Activated naive CD4-positive, alpha-beta T cell treated with anti-CD3 and anti-CD28 coated beads, Interleukin-2, amount 50 U/mL, for 24 hours (primary cell): Measurements from ENCODE around the gene TSHZ1.
"Not testable (repeated sequence)": the region's sequence is repeated elsewhere in the genome, so short reads cannot be mapped to it uniquely, and the experiment has no call there.

Experiments used
- H3K27ac Mint-ChIP-seq: one replicate; pipeline ENCODE4 v1.8.0; 2021; ENCODE audit warnings: mild to moderate bottlenecking, mixed read lengths
- H3K27me3 Mint-ChIP-seq: one replicate; pipeline ENCODE4 v1.8.0; 2021; ENCODE audit warnings: mixed read lengths
- H3K36me3 Mint-ChIP-seq: one replicate; pipeline ENCODE4 v1.8.0; 2021; ENCODE audit warnings: mixed read lengths
- H3K4me1 Mint-ChIP-seq: one replicate; pipeline ENCODE4 v1.8.0; 2021; ENCODE audit warnings: mixed read lengths
- H3K4me3 Mint-ChIP-seq: one replicate; pipeline ENCODE4 v1.8.0; 2021; ENCODE audit warnings: mild to moderate bottlenecking, mixed read lengths
- H3K9me3 Mint-ChIP-seq: one replicate; pipeline ENCODE4 v1.8.0; 2021; ENCODE audit warnings: mixed read lengths

TSHZ1 gene

DNA sequence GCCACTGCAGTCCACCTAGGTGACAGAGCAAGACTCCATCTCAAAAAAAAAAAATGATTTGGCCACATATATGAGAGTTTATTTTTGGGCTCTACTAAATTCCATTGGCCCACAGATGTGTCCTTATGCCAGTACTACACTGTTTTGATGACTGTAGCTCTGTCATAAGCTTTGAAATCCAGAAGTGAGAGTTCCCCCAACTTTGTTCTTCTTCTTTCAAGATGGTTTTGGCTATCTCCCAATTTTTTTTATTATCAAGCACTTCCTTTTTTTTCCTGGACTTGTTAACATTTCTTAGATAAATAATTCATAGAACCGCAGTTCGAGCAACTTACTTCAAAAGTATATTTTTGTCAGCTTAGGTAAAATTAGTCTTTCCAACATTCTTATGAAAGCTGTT is 96.9 kb downstream of the TSHZ1 start:
- Mint-ChIP-seq H3K4me3 (no peak overlapping the region), H3K36me3 (peaks cover 1% of the 10 kb centered on the region), H3K27me3 (peaks cover 1% of the 10 kb centered on the region), H3K4me1 (no peaks in the 10 kb centered on the region), H3K9me3 (peaks cover 28% of the 10 kb centered on the region), H3K27ac (no peak overlapping the region)

DNA sequence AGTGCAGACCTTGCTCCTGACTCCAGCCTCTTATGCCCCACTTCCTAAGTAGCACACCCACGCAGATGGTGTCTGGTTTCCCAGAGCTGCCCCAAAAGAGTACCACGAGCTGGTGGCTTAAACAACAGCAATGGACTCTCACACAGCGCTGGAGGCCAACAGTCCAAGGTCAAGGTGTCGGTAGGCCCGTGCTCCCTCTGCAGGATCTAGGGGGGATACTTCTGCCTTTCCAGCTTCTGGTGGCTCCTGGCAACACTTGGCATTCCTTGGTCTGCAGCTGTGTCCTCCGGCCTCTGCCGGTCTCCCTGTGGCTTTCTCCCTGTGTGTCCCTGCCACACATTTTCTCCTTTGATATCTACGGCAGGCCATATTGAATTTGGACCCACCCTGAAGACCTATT is 99.0 kb downstream of the TSHZ1 start:
- peaks cover 1% of the 10 kb centered on the region for H3K27me3 Mint-ChIP-seq
- H3K36me3 Mint-ChIP-seq, result peaks cover 1% of the 10 kb centered on the region
- no peak overlapping the region for H3K27ac Mint-ChIP-seq
- H3K9me3 Mint-ChIP-seq, result peaks cover 28% of the 10 kb centered on the region
- no peaks in the 10 kb centered on the region for H3K4me1 Mint-ChIP-seq
- H3K4me3 Mint-ChIP-seq, result no peak overlapping the region

DNA sequence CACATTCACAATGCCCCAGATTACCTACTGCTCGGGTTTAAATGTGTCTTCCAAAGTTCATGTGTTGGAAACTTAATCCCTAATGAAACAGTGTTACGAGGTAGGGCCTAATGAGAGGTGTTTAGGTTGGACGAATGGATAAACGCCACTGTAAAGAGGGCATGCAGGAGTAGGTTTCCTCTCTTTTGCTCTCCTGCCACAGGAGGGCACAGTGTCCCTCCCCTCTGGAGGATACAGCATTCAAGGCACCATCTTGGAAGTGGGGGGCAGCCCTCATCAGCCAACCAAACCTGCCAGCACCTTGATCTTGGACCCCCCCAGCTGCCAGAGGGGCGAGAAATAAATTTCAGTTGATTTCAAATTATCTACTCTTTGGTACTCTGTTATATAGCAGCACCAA is 103.5 kb downstream of the TSHZ1 start:
- Mint-ChIP-seq H3K4me3 (no peak overlapping the region), H3K36me3 (peaks cover 1% of the 10 kb centered on the region), H3K4me1 (no peaks in the 10 kb centered on the region), H3K27me3 (peaks cover 1% of the 10 kb centered on the region), H3K27ac (no peak overlapping the region), H3K9me3 (peaks cover 21% of the 10 kb centered on the region)

DNA sequence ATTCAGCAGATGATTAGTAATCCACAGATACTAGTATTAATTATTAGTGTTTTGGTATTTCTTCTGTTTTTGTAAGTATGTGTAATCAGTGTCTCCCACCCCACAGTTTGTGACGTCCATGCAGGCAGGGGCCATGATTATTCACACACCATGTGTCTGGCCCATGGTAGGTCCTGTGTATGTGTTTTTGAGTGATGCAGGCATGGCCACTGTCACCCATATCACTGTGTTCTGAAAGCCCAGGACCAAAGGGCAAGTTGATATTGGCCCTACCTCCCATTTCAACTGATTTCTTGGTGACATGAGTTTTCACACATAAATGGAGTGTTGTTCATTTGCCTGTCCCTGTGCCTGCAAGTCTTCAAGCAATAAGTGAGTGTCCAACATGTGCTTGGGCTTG is 104.0 kb downstream of the TSHZ1 start:
- Mint-ChIP-seq H3K4me1 (no peaks in the 10 kb centered on the region), H3K4me3 (no peak overlapping the region), H3K9me3 (peaks cover 16% of the 10 kb centered on the region), H3K27me3 (peaks cover 1% of the 10 kb centered on the region), H3K27ac (no peak overlapping the region), H3K36me3 (peaks cover 1% of the 10 kb centered on the region)

DNA sequence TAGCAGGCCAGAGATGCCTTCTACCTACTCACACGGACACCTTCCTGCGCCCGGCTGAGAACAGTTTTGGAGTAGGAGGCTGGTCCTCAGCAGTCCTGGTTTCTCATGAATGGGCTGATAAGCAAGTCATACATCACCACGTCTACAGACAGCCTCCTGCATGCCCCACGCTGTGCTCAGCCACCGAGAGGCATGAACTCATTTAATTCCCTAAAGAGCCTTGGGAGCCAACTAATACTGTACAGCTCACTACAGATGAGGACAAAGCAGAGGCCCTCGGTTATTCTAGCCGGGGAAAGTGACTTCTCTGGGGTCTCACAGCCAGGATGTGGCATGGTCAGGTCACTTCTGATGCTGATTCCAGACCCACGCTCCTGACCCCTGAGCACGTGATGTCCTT is 105.6 kb downstream of the TSHZ1 start:
- Mint-ChIP-seq H3K4me3 (no peak overlapping the region), H3K27ac (no peak overlapping the region), H3K36me3 (peaks cover 1% of the 10 kb centered on the region), H3K27me3 (peaks cover 1% of the 10 kb centered on the region), H3K9me3 (peaks cover 7% of the 10 kb centered on the region), H3K4me1 (no peaks in the 10 kb centered on the region)

DNA sequence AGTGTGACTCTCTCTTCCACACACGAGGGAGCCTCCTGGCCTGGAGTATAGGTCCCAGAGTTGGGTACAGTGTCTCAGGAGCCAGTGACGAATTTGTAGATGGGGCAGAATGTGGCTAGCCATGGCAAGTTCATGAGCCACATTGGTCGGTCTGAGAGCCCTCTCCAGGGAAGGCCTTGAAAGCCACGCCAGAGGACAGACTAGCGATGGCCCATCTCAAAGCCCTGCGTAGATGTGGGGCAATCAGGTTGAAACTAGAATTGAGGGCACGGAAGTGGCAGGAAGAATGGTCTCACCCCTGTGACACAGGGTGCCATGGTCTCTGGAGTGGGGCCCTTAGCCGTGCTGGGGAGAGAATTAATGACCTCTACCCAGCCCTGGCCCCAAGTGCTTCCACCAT is 106.2 kb downstream of the TSHZ1 start:
- Mint-ChIP-seq H3K4me3 (no peak overlapping the region), H3K27ac (no peak overlapping the region), H3K9me3 (peaks cover under 1% of the 10 kb centered on the region), H3K27me3 (no peaks in the 10 kb centered on the region), H3K4me1 (no peaks in the 10 kb centered on the region), H3K36me3 (no peaks in the 10 kb centered on the region)

DNA sequence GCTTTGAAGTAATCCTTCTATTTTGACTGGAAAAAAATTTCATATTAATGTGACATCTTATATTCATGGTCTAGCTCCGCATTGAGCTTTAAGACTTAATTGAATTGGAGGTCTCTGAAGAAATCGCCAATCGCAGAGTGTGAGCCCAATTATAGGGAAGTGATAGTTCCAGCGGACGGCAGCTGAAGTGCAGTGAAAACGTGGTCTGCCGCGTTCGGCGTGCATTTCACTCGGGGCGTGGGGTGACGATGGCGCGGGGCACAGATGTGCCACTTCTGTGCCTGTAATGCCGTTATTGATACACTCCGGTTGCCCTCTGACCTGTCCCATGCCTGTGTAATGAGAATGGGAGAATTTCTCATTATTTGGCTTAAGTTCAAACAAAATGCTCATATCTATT is 106.7 kb downstream of the TSHZ1 start:
- no peaks in the 10 kb centered on the region for H3K9me3 Mint-ChIP-seq

DNA sequence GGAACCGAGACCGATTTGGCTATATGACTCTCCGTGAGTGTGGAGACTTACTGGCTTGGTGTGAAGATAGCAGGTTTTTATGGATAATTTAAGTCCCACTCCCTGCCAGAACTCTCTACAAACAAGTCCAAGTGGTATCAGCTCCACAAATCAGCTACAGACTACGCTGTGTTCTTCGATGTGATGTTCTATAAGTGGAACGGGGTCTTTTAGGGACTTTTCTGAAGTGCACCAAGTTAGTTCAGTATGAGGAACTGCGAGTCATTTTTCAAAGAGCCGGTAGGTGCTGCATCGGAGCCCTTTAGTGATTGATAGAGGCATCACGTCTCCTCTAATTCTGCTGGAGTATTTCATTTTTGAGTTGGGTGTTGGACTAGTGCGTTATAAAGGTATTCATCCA is 107.1 kb downstream of the TSHZ1 start:
- Mint-ChIP-seq H3K4me1 (no peaks in the 10 kb centered on the region), H3K36me3 (no peaks in the 10 kb centered on the region), H3K27ac (no peak overlapping the region), H3K27me3 (no peaks in the 10 kb centered on the region), H3K9me3 (no peaks in the 10 kb centered on the region), H3K4me3 (no peak overlapping the region)

More for the DNA sequence above, 106.7 kb downstream of the TSHZ1 start:
- Mint-ChIP-seq H3K36me3 (no peaks in the 10 kb centered on the region), H3K27ac (no peak overlapping the region), H3K4me1 (no peaks in the 10 kb centered on the region), H3K4me3 (no peak overlapping the region), H3K27me3 (no peaks in the 10 kb centered on the region)

DNA sequence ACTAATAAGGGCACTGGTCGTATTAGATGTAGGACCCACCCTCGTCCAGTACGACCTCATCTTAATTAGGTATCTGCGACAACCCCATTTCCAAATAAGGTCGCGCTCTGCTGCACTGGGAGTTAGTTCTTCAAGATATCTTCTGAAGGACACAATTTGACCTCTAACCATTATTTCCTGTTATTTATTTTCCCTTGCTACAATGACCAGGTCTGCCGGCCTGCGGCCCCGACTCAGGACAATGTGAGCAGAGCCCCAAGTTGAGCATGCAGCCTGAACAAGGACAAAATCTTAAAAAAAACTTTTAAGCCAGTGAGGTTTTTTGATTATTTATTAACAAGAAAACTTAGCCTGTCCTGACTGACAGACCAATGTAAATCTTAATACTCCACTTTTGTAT is 109.3 kb downstream of the TSHZ1 start:
- Mint-ChIP-seq H3K4me3 (no peak overlapping the region), H3K9me3 (no peaks in the 10 kb centered on the region), H3K27ac (no peak overlapping the region), H3K27me3 (no peaks in the 10 kb centered on the region), H3K4me1 (no peaks in the 10 kb centered on the region), H3K36me3 (no peaks in the 10 kb centered on the region)

DNA sequence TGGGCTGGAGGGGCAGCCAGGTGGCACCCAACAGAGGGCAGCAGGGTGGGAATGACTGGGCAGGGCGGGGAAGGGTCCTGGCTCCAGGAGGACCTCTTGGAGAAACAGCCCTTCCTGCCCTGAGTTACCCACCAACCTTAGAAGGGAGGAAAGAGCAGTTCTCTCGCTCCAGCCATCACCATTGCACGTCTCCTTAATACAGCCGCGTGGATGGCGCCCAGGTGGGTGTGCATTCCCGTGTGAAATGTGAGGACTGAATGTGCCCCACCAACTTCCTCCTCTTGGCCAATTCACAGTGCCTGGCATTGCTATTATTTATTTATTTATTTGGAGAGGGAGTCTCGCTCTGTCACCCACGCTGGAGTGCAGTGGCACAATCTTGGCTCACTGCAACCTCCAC is 109.9 kb downstream of the TSHZ1 start:
- Mint-ChIP-seq H3K4me3 (no peak overlapping the region), H3K27me3 (no peaks in the 10 kb centered on the region), H3K4me1 (no peaks in the 10 kb centered on the region), H3K27ac (no peak overlapping the region), H3K36me3 (peaks cover 3% of the 10 kb centered on the region), H3K9me3 (peaks cover 5% of the 10 kb centered on the region)

DNA sequence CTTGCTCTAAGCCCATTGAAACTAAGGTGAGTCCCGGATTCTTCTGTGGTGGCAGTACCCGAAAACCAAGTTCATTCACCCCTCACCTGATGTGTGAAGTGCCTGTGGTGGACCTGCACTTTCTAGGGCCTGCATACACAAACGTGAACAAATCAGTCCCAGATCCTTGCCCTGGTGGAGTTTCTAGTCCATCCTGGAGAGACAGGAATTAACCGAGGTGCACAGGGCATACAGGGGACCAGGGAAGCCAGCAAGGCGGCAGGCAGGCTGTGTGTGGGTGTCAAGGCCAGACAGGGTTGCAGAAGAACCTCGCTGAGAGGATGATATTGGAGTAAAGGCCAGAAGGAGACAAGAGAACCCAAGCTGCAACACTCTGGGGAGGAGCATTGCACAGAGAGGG is 110.8 kb downstream of the TSHZ1 start:
- Mint-ChIP-seq H3K36me3 (peaks cover 7% of the 10 kb centered on the region), H3K4me3 (no peak overlapping the region), H3K4me1 (no peaks in the 10 kb centered on the region), H3K27ac (no peak overlapping the region), H3K9me3 (peaks cover 14% of the 10 kb centered on the region), H3K27me3 (no peaks in the 10 kb centered on the region)

DNA sequence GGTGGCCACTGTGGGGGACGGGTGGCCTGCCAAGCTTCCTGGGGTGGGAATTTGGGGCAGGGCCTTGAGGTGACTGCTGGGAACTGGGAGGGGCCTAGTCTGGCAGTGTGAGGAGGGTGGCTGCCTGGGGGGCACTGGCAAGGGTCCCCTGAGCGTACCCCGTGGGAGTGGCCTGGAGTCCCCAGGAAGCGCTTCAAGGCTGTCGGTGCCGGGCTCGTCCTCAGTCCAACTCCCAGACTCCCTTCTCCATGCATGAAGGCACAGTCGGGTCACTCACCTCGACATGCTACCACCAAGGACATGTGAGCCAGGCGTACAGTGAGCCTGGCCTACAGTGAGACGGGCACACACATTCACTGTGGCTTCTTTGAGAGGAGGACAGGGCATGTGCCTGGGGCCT is 111.6 kb downstream of the TSHZ1 start:
- H3K4me1 Mint-ChIP-seq, result no peaks in the 10 kb centered on the region
- peaks cover 18% of the 10 kb centered on the region for H3K9me3 Mint-ChIP-seq
- H3K4me3 Mint-ChIP-seq, result no peak overlapping the region
- H3K36me3 Mint-ChIP-seq, result peaks cover 9% of the 10 kb centered on the region
- H3K27ac Mint-ChIP-seq, result no peak overlapping the region
- H3K27me3 Mint-ChIP-seq, result no peaks in the 10 kb centered on the region

DNA sequence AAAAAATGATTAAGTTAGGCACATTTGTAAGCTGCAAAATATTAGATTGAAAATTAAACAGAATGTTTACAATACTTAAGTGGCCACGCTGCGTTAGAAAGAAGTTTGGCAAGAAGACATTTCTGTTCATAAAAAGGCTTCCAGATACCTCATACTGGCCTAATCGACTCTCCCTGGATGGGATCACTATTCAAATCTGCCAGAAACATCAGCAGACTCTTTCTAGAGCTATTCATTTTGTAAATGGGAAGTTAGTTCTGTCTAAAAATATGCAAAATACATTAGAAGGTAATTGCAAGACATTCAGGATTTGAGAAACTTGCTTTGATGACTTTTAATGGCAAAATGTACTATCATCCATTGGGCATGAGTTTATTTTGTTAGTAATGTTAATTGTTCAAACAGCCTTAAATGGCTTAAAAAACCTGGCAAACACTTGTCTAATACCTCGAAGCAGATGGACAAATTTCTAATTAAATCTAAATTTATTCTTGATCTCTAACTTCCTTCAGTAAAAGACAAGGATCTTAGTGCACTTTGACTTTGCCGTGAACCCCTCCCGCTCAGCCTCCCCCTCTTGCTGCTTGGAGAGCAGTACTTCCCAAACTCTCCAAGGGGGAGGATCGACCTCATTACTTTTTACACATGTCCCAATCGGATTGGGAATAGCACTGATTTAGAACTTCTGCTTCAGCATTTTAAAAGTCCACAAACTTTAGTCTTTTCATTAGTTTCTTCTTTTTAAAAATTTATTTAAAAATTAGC is 113.4 kb downstream of the TSHZ1 start:
- Mint-ChIP-seq H3K4me1 (no peaks in the 10 kb centered on the region), H3K27ac (no peak overlapping the region), H3K36me3 (peaks cover 12% of the 10 kb centered on the region), H3K4me3 (no peak overlapping the region), H3K9me3 (peaks cover 27% of the 10 kb centered on the region), H3K27me3 (no peaks in the 10 kb centered on the region)

DNA sequence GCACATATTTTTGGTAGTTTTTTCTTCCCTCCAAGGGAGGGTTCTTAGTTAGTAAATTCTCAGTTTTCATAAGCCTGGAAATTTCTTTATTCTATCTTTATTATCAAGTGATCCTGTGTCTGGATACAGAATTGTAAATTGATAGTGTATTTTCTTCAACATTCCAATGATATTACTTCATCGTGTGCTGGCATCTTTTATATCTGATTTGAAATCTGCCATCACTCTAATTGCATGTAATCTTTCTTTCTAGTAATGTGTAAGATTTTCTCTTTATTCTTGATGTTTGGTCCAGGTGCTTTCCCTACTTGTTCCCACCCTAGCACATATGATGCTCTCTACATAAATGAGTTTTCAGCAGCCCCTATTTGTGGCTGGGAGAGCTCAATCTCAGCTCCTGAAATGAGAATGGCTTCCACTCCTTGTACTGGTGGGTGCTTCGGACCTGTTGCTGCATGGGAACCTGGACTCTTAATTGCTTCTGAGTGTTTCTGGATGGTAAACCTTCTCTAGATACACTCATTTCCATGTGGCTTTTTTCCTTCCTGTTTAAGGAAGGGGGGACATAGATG is 114.2 kb downstream of the TSHZ1 start:
- Mint-ChIP-seq H3K4me3 (no peak overlapping the region), H3K9me3 (peaks cover 27% of the 10 kb centered on the region), H3K27me3 (no peaks in the 10 kb centered on the region), H3K4me1 (no peaks in the 10 kb centered on the region), H3K36me3 (peaks cover 12% of the 10 kb centered on the region), H3K27ac (no peak overlapping the region)

DNA sequence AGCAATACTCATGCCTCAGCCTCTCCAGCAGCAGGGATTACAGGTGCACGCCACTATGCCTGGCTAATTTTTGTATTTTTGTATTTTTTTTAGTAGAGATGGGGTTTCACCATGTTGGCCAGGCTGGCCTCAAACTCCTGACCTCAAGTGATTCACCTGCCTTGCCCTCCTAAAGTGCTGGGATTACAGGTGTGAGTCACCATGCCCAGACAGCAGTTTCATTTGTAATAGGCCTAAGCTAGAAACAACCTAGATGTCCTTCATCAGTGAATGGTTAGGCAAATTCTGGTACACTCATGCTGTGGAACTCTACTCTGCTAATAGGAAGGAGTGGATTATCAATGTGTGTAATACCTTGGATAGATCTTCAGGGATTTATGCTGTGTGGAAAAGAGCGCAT is 119.2 kb downstream of the TSHZ1 start:
- H3K27ac Mint-ChIP-seq, H3K4me1 Mint-ChIP-seq, H3K27me3 Mint-ChIP-seq, H3K4me3 Mint-ChIP-seq: not testable (repeated sequence)
- H3K9me3 Mint-ChIP-seq, result peaks cover 27% of the 10 kb centered on the region
- H3K36me3 Mint-ChIP-seq, result peaks cover 12% of the 10 kb centered on the region

DNA sequence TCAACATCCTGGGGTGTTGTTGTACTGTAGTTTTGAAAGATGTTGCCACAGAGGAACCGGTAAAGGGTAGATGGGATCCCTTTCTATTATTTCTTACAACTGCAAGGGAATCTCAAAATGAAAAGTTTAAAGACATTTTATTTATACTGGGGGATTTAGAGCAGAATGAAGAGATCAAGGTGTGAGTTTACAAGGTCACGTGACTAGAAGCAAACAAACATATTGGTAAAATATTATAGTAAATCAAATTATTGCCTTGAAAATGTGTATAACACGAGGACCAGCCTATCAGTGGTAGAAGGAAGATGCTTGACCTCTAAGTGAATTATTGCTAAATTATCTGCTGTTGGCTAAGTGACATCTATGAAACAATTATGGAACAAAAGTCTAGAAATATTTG is 119.7 kb downstream of the TSHZ1 start:
- H3K27me3 Mint-ChIP-seq, result no peaks in the 10 kb centered on the region
- H3K4me1 Mint-ChIP-seq, result no peaks in the 10 kb centered on the region
- H3K36me3 Mint-ChIP-seq, result peaks cover 11% of the 10 kb centered on the region
- H3K27ac Mint-ChIP-seq, result no peak overlapping the region
- peaks cover 24% of the 10 kb centered on the region for H3K9me3 Mint-ChIP-seq
- no peak overlapping the region for H3K4me3 Mint-ChIP-seq

DNA sequence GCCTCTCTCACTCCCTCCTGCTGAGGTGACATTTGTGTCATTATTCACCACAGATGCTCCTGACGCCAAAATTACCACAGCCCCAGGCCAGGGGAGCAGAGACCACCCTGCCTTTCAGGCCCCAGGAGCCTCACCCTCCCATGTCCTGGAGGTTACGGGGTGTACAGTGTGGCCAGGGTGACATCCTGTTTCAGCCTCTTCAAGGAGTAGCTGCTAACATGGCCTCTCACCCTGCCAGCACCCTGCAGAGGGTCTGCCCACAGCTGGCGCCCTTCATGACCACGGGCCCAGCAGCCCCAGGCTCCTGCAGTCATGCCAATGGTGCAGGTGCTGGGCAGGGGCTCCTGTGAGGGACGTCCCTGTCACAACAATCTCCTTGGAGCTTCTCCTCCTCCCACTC is 124.3 kb downstream of the TSHZ1 start:
- no peak overlapping the region for H3K27ac Mint-ChIP-seq
- H3K4me1 Mint-ChIP-seq, result no peaks in the 10 kb centered on the region
- no peaks in the 10 kb centered on the region for H3K9me3 Mint-ChIP-seq
- no peaks in the 10 kb centered on the region for H3K36me3 Mint-ChIP-seq
- H3K4me3 Mint-ChIP-seq, result no peak overlapping the region
- H3K27me3 Mint-ChIP-seq, result no peaks in the 10 kb centered on the region
